ENCODE measurements around the gene CASK. TPM values are rescaled to one million over a fixed set of nuclear protein-coding genes. Genes with fewer than 3 reads are reported as not detected.

The CASK gene
- total RNA-seq, 6 experiments from 2014 or later, result 17.8 to 23.8 (median 20.4) TPM

GRCh38 chrX:41594634-41595033 is 328.7 kb downstream of the CASK start:
- H3K27me3 ChIP-seq, result no peaks in the 10 kb centered on the region
- DNase-seq (no peak), ATAC-seq (peak in 1 of 4 donors; percentile 18)
- no peaks in the 10 kb centered on the region for H3K4me1 ChIP-seq
- intact Hi-C loops (cut with DNase I), result no loop called here
- H3K27ac ChIP-seq, result no peak overlapping the region
- H3K4me3 ChIP-seq, result no peak overlapping the region
- WGBS (ENCODE audit: insufficient coverage, low coverage, low lambda C conversion rate, missing lambda C conversion rate), result 70% methylated on average over 6 of the region's 7 CpGs
- no peak for TF ChIP-seq CTCF (IDR thresholded peaks at IDR 0.05)
- TF ChIP-seq POLR2A (IDR thresholded peaks at IDR 0.05), result no peak
- no peaks in the 10 kb centered on the region for H3K36me3 ChIP-seq
- no peaks in the 10 kb centered on the region for H3K9me3 ChIP-seq

GRCh38 chrX:41591906-41592305 is 331.4 kb downstream of the CASK start:
- ATAC-seq (no peak), DNase-seq (no peak)
- intact Hi-C loops (cut with DNase I), result no loop called here
- Histone ChIP-seq H3K27ac (no peak overlapping the region), H3K4me1 (no peaks in the 10 kb centered on the region), H3K4me3 (no peak overlapping the region), H3K36me3 (no peaks in the 10 kb centered on the region), H3K9me3 (no peaks in the 10 kb centered on the region), H3K27me3 (no peaks in the 10 kb centered on the region)
- TF ChIP-seq CTCF (IDR thresholded peaks at IDR 0.05), result no peak
- TF ChIP-seq POLR2A (IDR thresholded peaks at IDR 0.05), result no peak
- WGBS (ENCODE audit: insufficient coverage, low coverage, low lambda C conversion rate, missing lambda C conversion rate), result 66% methylated on average over 4 of the region's 4 CpGs

GRCh38 chrX:41590641-41591040 is 332.7 kb downstream of the CASK start:
- ATAC-seq, result no peak
- intact Hi-C loops (cut with DNase I), result no loop called here

GRCh38 chrX:41589634-41590270 is 333.6 kb downstream of the CASK start:
- H3K4me3 ChIP-seq, result no peak overlapping the region
- intact Hi-C loops (cut with DNase I), result no loop called here
- no peaks in the 10 kb centered on the region for H3K9me3 ChIP-seq
- ATAC-seq (peak in 1 of 4 donors; percentile 23), DNase-seq (no peak)
- H3K4me1 ChIP-seq, result no peaks in the 10 kb centered on the region
- H3K27ac ChIP-seq, result no peak overlapping the region
- no peaks in the 10 kb centered on the region for H3K27me3 ChIP-seq
- no peaks in the 10 kb centered on the region for H3K36me3 ChIP-seq
- 49% methylated on average over 5 of the region's 5 CpGs for WGBS (ENCODE audit: insufficient coverage, low coverage, low lambda C conversion rate, missing lambda C conversion rate)
- no peak for TF ChIP-seq CTCF (IDR thresholded peaks at IDR 0.05)
- TF ChIP-seq POLR2A (IDR thresholded peaks at IDR 0.05), result no peak

More at GRCh38 chrX:41590641-41591040, 332.7 kb downstream of the CASK start:
- TF ChIP-seq POLR2A (IDR thresholded peaks at IDR 0.05), result no peak
- no peak for TF ChIP-seq CTCF (IDR thresholded peaks at IDR 0.05)
- Histone ChIP-seq H3K27me3 (no peaks in the 10 kb centered on the region), H3K9me3 (no peaks in the 10 kb centered on the region), H3K4me3 (no peak overlapping the region), H3K4me1 (no peaks in the 10 kb centered on the region), H3K27ac (no peak overlapping the region), H3K36me3 (no peaks in the 10 kb centered on the region)
- DNase-seq, result no peak
- WGBS (ENCODE audit: insufficient coverage, low coverage, low lambda C conversion rate, missing lambda C conversion rate), result 69% methylated on average over 3 of the region's 3 CpGs

All from right lobe of liver (tissue), 6 donors.